GM19395 (cell line): ENCODE results near the gene ASCC3.
A peak's percentile ranks its signal among the peaks of the same experiment; 100 is the strongest.
"Not testable (repeated sequence)": the region's sequence is repeated elsewhere in the genome, so short reads cannot be mapped to it uniquely, and the experiment has no call there.

Experiments
- ATAC-seq: cut with Tn5 transposase; IDR thresholded peaks from one replicate; pipeline ENCODE4 v1.9.1; 2021; ENCODE audit warnings: mild to moderate bottlenecking, moderate library complexity; ENCODE audit not compliant: unreplicated experiment

The ASCC3 gene

DNA sequence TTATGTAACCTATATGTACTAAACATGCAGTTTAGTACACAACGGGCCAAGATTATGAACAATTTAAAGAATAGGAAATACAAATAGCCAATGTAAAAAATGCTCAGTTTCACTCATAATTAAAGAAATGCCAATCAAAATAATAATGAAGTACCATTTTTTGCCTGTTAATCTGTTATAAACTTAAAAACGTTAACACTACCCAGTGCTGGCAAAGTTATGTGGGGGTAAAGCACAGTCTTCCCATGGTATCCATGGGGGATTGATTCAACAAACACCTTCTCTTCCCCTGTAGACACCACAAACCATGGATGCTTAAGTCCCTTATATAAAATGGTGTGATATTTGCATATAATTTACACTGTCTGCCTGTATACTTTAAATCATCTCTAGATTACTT lies 211.1 kb downstream of the ASCC3 start:
- no peak for ATAC-seq

DNA sequence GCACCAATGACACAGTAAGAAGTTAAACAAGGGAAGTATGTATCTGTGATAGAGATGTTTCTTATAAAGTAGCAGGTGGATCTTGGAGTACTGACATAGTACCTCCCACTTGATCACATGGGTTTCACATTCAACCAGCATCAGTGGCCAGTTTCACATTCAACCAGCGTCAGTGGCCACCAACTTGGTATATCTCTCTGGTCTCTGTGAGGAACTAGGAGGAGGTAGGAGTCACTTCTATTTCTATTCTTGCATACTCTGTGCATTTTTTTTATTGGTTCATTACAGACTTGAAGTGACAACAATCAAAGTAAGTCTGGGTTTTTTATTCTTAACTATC lies 216.1 kb downstream of the ASCC3 start:
- ATAC-seq: peak; percentile 100

DNA sequence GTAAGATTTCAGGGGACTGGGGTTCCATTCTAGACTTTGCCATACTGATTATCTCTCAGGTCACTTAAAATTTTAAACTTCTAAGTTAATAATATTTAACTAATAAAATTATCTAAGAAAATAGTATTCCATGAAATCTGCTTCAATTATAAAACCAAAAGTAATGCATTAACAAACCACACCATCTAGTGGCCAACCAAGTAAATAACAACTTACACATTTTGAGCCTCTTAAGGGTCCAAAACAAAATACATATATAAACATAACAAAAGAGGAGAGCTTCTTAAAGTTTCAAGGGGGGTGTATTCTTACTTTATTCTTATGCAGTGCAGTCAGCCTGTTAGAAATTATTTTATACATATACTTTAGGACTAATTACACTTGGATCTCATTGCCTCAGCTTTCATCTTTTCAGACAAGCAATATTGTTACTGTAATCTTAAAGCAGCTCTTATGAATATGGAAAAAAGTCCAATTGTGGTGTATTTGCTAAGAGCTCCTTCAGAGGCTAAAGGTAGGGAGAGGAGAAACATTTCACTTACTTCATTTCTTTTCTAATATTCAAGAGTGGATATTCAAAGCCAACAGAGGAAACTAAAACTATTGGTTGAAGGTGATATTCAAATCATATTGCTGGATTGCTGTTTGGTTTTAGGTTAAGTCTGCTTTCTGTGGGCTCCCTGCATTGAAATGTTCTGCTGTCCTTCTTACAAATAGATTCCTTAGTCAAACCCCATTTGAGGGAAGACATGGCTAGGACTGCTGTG lies 216.7 kb downstream of the ASCC3 start:
- peak; percentile 56 for ATAC-seq

DNA sequence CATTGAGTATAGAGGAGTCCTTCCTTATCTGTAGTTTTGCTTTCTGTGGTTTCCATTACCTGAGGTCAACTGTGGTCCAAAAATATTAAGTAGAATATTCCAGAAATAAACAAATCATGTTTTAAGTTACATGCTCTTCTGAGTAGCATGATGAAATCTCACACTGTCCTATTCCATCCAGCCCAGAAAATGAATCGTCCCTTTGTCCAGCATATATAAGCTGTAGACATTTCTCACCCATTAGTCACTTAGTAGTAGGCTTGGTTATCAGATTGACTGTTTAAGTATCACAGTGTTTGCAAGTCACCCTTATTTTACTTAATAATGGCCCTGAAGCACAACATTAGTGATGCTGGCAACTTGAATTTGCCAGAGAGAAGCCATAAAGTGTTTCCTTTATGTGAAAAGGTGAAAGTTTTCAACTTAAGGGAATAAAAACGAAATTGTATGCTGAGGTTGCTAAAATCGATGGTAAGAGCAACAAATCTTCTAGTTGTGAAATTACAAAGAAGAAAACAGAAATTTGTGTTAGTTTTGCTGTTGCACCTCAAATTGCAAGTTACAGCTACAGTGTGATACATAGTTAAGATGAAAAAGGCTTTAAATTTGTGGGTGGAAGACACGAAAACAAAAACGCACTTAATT lies 217.8 kb downstream of the ASCC3 start:
- ATAC-seq: no peak

DNA sequence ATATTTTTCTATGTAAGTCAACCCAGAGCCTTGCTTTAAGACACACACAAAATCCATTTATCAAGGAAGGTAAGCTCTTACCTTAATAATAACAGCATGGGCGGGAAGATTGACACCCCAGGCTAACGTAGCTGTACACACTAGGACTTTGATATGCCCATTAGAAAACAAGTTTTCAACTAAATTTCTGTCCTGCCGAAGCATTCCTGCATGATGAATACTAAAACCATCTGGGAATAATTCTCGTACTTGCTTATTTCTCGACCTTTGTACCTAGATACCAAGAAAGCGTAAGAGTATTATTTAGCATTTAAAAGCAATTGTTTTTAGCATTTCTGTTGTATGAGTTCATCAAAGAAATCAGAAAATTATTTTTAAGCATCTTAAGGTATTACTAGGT lies 218.9 kb downstream of the ASCC3 start:
- no peak for ATAC-seq

DNA sequence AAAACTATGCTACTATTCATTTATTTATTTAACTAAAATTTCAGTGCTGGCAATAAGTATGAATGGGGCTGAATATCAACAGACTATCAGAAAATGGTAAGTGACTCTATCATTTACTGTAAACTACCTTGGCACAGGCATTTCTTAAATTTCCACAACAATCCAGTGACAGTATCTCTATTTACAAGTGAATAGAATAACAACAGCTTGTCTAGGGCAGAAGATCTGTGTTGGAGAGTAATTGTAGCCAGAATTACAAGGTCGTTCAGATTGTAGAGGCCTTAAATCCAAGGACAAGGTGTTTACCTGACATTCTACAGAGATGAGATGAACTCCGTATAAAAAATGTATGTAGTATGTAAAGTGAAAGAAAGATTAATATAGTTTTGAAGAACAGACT lies 222.6 kb downstream of the ASCC3 start:
- no peak for ATAC-seq

DNA sequence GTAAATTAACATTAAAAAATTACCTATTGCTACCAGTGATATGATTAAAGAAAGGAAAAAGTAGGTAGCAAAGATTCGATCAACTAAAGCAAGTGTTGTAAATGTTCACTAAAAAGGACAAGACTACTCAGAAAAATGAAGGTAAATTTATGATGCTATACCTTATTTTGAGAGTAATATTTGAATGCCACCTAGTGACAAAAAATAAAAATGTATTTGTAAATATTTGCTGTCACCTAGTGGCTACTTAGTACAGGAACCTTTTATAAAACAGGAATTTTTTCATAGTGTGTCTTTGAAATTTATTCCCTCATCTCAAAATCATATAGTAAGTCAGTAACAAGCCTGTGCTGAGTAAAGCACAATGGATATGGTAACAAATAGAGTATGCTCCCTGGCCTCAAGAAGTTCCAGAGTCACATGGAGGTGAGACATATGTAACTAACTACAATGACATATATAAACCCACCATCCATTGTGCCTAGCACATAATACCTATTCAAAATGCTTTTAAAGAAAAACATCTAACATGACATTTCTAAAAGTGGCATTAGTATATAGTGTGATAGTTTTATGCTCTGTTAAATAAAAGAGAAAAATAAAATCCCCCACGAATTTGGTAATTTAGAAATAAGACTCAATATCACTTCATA lies 223.3 kb downstream of the ASCC3 start:
- peak; percentile 74 for ATAC-seq

DNA sequence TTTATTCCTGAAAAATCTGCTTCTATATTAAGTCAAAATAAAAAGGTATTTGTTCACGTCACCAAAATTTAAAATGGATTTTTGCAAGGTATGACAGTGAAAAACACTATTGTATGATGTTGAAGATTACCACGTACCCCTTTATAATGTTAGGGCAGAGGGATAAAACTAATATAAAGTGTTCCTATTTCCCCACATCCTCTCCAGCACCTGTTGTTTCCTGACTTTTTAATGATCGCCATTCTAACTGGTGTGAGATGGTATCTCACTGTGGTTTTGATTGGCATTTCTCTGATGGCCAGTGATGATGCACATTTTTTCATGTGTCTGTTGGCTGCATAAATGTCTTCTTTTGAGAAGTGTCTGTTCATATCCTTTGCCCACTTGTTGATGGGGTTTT lies 240.0 kb downstream of the ASCC3 start:
- not testable (repeated sequence) for ATAC-seq

DNA sequence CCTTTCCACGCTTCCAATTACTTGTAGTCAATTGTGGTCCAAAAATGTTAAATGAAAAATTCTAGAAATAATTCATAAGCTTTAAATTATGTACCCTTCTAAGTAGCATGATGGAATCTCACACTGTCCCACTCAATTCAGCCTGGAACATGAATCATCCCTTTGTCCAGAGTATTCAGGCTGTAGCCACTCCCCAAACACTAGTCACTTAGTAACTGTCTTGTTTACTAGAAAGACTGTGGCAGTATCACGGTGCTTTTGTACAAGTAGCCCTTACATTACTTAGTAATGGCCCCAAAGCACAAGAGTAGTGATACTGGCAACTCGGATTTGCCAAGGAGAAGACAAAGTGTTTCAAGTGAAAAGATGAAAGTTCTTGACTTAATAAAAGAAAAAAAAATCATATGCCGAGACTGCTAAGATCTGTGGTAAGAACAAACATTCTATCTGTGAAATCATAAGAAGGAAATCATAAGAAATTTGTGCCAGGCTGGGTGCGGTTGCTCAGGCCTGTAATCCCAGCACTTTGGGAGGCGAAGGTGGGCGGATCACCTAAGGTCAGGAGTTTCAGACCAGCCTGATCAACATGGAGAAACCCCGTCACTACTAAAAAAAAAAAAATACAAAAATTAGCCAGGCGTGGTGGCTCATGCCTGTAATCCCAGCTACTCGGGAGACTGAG lies 247.9 kb downstream of the ASCC3 start:
- ATAC-seq: no peak

DNA sequence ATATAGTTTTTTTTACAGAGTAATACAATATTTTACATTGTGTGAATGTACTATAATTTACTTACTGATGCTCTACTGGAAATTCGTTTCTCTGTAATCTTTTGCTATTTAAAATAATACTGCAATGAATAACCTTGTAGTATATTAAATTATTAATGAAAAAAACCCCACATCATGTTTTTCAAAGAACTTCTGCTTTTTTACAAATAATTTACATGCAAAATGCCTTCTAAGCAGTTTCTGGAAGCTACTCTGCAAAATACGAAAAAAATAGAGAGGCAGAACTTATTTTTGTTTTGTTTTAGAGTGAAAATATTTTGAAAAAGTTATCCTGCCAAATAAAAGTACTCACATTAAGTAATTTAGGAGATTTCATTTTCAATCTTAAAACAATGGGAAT lies 250.6 kb downstream of the ASCC3 start:
- no peak for ATAC-seq

DNA sequence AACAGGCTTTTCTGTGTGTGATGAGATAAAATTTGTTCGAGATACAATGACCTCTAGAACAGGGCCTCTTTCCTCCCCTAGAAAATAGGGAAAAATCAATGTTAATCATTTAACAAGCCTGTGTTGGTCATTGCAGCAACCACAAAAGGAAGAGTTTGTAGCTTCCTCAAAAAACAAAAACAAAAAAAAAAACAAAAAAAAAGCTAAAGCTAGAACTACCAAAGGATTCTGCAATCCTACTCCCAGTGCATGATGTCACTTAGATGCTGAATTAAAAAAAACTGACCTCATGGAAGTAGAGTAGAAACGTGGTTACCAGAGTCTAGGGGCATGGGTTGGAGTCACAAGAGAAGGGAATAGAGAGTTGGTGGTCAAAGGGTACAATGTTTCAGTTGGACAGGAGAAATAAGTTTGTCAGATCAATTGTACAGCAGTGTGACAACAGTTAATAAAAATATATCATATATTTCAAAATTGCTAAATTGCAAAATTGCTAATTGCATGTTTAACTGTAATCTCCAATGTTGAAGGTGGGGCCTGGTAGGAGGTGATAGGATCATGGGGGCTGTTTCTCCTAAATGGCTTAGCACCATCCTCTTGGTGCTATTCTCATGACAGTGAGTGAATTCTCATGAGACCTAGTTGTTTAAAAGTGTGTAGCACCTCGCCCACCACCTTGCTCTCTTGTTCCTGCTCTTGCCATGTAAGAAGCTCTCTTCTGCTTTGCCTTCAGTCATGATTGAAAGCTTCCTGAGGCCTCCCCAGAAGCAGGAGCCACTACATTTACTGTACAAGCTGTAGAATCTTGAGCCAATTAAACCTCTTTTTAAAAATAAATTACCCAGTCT lies 253.0 kb downstream of the ASCC3 start:
- no peak for ATAC-seq

DNA sequence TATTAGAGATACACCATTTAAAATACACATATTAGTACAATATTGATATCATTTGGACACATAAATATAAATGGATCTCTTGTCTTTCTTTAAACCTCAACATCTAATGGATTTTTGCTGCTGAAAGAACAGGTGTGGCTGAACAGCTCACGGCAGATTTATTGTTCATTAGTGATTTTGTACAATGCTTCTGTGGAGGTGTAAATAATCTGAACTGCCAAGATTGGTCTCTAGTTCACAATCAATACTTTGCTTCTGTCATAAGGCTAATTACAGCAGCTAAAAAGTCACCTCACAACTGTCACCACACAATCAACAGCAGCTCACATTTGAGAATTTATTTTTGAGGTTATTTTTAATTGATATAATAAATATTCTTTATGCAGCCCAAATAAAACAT lies 254.4 kb downstream of the ASCC3 start:
- no peak for ATAC-seq

DNA sequence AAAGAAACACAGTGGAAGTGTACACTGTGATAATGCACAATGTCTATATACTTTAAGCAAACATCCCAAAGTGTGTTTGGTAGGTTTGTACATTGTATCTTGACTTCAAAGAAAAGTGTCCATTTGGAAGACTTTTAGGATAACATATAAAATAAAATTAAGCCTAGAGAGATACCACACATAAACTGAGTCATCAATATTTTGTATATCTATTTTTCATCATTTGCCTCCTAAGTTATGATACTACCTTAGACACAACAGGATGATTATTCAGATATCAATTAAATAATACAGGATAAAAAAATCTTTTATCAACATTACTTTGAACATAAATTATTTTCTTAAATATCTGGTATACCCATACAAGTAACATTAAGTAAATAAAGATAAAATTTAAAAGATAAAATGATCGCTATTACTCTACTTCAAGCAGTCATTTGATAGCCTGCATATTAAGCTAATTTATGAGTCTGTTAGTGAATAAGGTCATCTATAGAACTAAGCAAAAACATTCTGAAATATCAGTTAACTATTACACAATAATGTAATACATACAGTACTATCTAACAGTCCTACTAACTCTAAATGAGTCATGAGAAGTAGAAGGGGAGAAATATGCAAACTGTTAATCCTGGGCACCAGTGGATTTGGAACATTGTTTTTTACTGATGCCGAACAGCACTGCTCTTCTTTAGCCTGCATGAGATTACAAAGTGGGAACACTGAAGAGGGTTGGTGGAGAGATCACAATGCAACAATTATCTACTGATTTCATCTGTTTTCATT lies 258.0 kb downstream of the ASCC3 start:
- no peak for ATAC-seq

DNA sequence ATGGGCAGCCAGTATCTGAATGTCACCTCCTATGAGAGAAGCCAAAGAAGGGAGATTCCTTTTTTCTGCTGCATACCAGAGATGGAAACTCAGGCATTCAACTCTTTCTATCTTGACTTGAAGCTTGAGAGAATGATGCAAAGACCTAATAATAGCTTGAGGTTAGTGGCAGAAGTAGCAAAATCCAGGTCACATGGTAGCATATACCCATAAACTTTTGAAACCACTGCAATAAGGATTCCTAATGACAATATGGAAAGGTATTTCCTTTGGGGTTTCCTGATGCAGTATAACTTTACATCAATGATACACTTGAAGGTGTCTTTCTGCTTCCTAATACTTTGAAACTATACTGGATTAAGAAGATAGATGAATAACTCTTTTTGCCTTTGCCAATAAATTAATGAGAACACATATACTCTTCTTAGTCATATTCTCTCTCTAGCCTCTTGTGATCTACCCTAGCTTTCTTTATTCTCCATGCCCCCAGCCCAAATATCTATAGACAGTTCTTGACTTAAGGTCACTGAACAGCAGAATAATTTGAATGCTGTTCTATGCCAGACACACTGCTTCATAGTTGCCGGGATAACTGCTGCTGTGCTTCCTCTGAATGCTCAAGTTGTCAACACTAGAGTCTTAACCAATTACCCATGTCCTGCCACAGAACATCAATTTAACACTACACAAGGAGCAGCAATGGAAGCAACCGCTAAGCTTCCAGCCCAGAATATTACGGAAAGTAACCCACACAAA lies 260.9 kb downstream of the ASCC3 start:
- ATAC-seq: no peak

DNA sequence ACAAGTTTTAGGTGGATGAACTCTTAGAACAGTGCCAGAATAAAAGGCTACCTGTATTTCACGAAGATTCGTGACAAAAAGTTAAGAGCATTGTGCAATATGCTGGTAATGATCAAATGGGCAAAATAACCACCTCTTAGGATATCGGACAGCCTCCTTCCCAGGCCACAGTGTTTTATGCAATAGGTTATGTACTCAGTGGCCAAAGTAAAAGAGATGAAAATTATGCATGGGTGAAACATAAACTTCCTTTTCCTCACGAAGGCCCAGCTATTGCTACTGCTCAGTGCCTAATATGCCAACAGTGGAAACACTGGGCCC lies 262.8 kb downstream of the ASCC3 start:
- no peak for ATAC-seq

DNA sequence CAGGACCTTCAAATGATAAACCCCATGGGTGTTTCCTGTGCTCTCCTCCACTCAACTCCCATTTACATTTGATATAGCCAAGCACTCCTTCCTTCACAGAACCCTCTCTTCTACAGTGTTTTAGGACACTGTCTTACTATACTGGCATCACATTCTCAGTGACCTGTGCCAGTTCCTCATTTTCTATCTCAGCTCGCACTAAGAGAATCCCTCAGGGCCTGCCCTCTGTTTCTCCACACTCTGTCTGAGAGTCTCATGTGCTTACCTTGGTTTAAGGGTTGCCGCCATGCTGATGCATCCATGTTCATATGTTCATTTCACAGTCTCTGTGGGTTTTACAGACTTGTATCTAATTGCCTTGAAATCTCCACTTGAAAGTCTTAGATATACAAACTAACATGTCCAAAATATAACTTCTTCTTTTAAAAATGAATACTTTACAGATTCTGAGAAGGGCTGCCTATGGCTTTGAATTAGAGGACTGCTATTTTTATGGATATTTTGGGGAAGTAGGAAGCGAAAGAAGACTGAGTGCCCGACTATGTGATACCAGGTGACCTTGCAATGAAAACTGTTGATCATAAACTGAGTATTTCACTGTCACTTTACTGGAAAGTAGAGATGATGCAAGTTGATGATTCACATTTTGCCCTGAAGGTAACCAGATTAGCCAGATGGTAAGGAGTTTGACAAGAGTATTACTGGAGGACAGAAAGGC lies 263.3 kb downstream of the ASCC3 start:
- peak; percentile 56 for ATAC-seq

DNA sequence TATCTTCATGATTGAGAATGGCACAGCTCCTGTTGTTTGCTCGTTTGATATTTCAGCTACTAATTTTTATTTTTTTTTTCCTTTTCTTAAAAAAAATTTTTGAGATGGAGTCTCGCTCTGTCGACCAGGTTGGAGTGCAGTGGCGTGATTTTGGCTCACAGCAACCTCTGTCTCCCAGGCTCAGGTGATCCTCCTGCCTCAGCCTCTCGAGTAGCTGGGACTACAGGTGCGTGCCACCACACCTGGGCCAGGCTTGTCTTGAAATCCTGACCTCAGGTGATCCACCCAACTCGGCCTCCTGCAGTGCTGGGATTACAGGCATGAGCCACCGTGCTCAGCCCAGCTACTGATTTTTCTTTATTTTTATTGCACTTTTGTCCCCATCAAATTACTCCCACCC lies 266.2 kb downstream of the ASCC3 start:
- ATAC-seq: no peak

DNA sequence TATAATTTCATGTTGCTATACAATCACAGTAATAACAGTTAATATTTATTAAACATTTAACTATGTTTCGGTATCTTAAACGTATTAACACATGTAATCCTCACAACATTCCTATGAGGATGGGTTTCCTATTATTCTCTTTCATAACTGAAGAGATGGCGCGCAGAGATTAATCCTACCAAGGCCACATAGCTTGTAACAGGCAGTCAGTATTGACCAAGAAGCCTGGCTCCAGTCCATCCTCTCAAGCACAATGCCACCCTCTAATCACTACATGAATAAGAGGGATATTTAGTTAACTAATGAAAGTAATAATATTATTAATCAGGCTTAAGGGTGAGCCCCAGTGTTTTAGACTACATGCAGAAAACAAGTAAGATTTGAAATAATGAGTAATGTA lies 266.7 kb downstream of the ASCC3 start:
- ATAC-seq: no peak

DNA sequence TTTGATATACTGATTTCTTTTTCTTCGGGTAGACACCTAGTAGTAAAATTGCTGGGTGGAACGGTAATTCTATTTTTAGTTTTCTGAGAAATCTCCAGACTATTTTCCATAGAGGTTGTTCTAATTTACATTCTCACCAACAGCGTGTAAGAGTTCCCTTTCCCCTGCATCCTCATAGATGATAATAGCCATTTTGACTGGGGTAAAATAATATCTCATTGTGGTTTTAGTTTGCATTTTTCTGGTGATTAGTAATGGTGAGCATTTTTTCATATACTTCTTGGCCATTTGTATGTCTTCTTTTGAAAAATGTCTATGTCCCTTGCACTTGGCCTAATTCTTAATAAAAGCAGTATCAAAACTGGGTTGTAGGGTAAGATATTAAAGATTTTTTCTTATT lies 267.5 kb downstream of the ASCC3 start:
- no peak for ATAC-seq
